ENCODE data around the gene PALM2AKAP2. TPM values are rescaled to one million over a fixed set of nuclear protein-coding genes. Genes with fewer than 3 reads are reported as not detected.

Gene PALM2AKAP2
- total and polyA plus RNA-seq, 10 of the 15 experiments (the other 5 are each of a cell fraction or from before 2014, with no cell fraction given), result 0.01 TPM; not detected in 9

- Histone ChIP-seq H3K27ac (ENCODE audit: control insufficient read depth, insufficient read depth) (no peak overlapping the region), H3K27me3 (replicated peaks in 1 of 2; ENCODE audit: control insufficient read depth in 2 of 2, insufficient read depth in 2 of 2, low read length in 1 of 2) (peaks cover 0 to 2% of the 10 kb centered on the region in 2 experiments; a peak in 3 of 4 replicates), H4K20me1 (ENCODE audit: control insufficient read depth, insufficient read depth) (no peaks in the 10 kb centered on the region), H3K4me2 (ENCODE audit: control insufficient read depth, insufficient read depth) (no peak overlapping the region), H3K4me3 (no peak overlapping the region), H3K9ac (ENCODE audit: control insufficient read depth, insufficient read depth, low read length) (no peak overlapping the region), H2AFZ (ENCODE audit: control insufficient read depth, low read depth, low read length) (no peak overlapping the region), H3K79me2 (ENCODE audit: control insufficient read depth, insufficient read depth, low read length) (no peaks in the 10 kb centered on the region), H3K36me3 (ENCODE audit: control insufficient read depth in 2 of 2, insufficient read depth in 2 of 2, low read length in 1 of 2) (no peaks in the 10 kb centered on the region), H3K9me3 (replicated peaks; ENCODE audit: control insufficient read depth, insufficient read depth, low read length) (no peaks in the 10 kb centered on the region), H3K4me1 (ENCODE audit: control insufficient read depth, insufficient read depth, low read length) (no peaks in the 10 kb centered on the region)
- BruUV-seq (replicated peaks), result no TSS peak
- TF ChIP-seq STAT1 (conservative IDR thresholded peaks at IDR 0.05), result no peak
- 17% methylated on average over 8 of the region's 8 CpGs for WGBS (ENCODE audit: insufficient coverage, insufficient replicate concordance, low lambda C conversion rate, missing lambda C conversion rate)
- intact Hi-C loops (cut with micrococcal nuclease; ENCODE audit: unreplicated experiment), result no loop called here
- FAIRE-seq (no peak), DNase-seq (ENCODE audit: low read depth, low spot score) (no peak), ATAC-seq (no peak)
- RAD21 ChIA-PET (ENCODE audit: unreplicated experiment), result no interaction called here
- in situ Hi-C loops (cut with MboI), result no loop called here
- CTCF ChIA-PET, result no interaction called here
- POLR2A ChIA-PET, result no interaction called here
- SMC1A ChIA-PET (ENCODE audit: uncharacterized antibody, unreplicated experiment), result no interaction called here
These were observed 8.0 kb upstream of the PALM2AKAP2 start for GRCh38 chr9:109771796-109772531.

DNA sequence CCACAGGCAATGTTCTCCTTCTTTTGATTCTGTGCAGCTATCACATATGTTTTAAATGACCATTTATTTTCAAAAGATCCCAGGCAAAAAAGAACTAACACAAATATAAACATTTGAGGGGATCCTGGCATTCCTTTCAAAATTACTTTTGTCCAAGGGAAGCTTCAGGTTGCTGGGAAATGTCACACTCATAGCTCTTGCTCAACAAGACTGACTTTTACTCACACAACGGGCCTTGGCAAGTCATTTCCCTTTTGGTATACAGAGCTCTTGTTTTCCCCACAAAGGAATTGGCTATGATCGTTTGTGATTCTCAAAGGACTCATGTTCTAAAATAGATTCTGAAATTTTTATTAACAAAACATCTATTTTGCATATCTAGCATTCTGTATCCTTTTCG is 4.5 kb upstream of the PALM2AKAP2 start:
- Histone ChIP-seq H3K79me2 (ENCODE audit: control insufficient read depth, insufficient read depth, low read length) (no peaks in the 10 kb centered on the region), H3K9ac (ENCODE audit: control insufficient read depth, insufficient read depth, low read length) (no peak overlapping the region), H3K4me2 (ENCODE audit: control insufficient read depth, insufficient read depth) (no peak overlapping the region), H3K9me3 (replicated peaks; ENCODE audit: control insufficient read depth, insufficient read depth, low read length) (no peaks in the 10 kb centered on the region; the same call in 2 of the 3 replicates), H2AFZ (ENCODE audit: control insufficient read depth, low read depth, low read length) (no peak overlapping the region), H3K36me3 (ENCODE audit: control insufficient read depth in 2 of 2, insufficient read depth in 2 of 2, low read length in 1 of 2) (no peaks in the 10 kb centered on the region), H4K20me1 (ENCODE audit: control insufficient read depth, insufficient read depth) (no peaks in the 10 kb centered on the region), H3K27me3 (replicated peaks in 1 of 2; ENCODE audit: control insufficient read depth in 2 of 2, insufficient read depth in 2 of 2, low read length in 1 of 2) (peaks cover 0 to 4% of the 10 kb centered on the region in 2 experiments; a peak in 2 of 4 replicates), H3K27ac (ENCODE audit: control insufficient read depth, insufficient read depth) (no peak overlapping the region), H3K4me3 (no peak overlapping the region), H3K4me1 (ENCODE audit: control insufficient read depth, insufficient read depth, low read length) (no peaks in the 10 kb centered on the region)
- ATAC-seq (no peak), DNase-seq (ENCODE audit: low read depth, low spot score) (no peak), FAIRE-seq (no peak)
- ChIA-PET CTCF (no interaction called here), SMC1A (ENCODE audit: uncharacterized antibody, unreplicated experiment) (interaction anchor here (1.6 kb wide), 1 partner anchor 53 kb away, joined by 3 read pairs; no protein-coding TSS in a partner anchor), POLR2A (no interaction called here), RAD21 (ENCODE audit: unreplicated experiment) (no interaction called here)
- no TSS peak for BruUV-seq (replicated peaks)
- TF ChIP-seq WRNIP1 (IDR thresholded peaks at IDR 0.05; ENCODE audit: borderline replicate concordance, low read depth, low read length) (no peak), BHLHE40 (IDR thresholded peaks at IDR 0.05; ENCODE audit: borderline replicate concordance in 1 of 2, low read depth in 2 of 2, low read length in 1 of 2) (no peak), CEBPZ (IDR thresholded peaks at IDR 0.05; ENCODE audit: low read depth, low read length) (no peak)
- TF ChIP-seq, protein P1, sequence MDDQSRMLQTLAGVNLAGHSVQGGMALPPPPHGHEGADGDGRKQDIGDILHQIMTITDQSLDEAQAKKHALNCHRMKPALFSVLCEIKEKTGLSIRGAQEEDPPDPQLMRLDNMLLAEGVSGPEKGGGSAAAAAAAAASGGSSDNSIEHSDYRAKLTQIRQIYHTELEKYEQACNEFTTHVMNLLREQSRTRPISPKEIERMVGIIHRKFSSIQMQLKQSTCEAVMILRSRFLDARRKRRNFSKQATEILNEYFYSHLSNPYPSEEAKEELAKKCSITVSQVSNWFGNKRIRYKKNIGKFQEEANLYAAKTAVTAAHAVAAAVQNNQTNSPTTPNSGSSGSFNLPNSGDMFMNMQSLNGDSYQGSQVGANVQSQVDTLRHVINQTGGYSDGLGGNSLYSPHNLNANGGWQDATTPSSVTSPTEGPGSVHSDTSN (IDR thresholded peaks at IDR 0.05; ENCODE audit: insufficient replicate concordance, low read depth, low read length), result no peak
- intact Hi-C loops (cut with micrococcal nuclease; ENCODE audit: unreplicated experiment) (no loop called here), in situ Hi-C loops (cut with MboI) (no loop called here)
- 29% methylated on average over 3 of the region's 3 CpGs for WGBS (ENCODE audit: insufficient coverage, insufficient replicate concordance, low lambda C conversion rate, missing lambda C conversion rate)
